Spleen (tissue), 7 donors: ENCODE measurements around the gene INPP4B.

Source experiments
- POLR2AphosphoS5 ChIP-seq, 3 donors: sonication (generic); formaldehyde crosslinking; IDR thresholded peaks; one replicate each; pipeline ENCODE4 v1.5.1; 2017; ENCODE audit warnings: antibody characterized with exemption in 3 of 3
- TF ChIP-seq, protein P1 (sequence below), 11 experiments: fragments of 200-600 bp in 7 of 11; fragments of 450-650 bp in 4 of 11; sonication (generic) in 4 of 11; IDR thresholded peaks in 8 of 11; conservative IDR thresholded peaks in 3 of 11; 1 replicate in 7 of 11; 2 replicates in 4 of 11; pipeline versions ENCODE4 v1.4.0 to v1.8.0; 2016 to 2021; ENCODE audit warnings: antibody characterized with exemption in 11 of 11, inconsistent platforms in 4 of 11, mild to moderate bottlenecking in 1 of 11
- donor health status: DM: no; HTN: no; CAD: no; lungs with moderate emphysema.
- donor health status: DM: no; HTN: no; CAD: no.
- donor health status: DM: no; HTN: no; CAD: no.

DNA sequence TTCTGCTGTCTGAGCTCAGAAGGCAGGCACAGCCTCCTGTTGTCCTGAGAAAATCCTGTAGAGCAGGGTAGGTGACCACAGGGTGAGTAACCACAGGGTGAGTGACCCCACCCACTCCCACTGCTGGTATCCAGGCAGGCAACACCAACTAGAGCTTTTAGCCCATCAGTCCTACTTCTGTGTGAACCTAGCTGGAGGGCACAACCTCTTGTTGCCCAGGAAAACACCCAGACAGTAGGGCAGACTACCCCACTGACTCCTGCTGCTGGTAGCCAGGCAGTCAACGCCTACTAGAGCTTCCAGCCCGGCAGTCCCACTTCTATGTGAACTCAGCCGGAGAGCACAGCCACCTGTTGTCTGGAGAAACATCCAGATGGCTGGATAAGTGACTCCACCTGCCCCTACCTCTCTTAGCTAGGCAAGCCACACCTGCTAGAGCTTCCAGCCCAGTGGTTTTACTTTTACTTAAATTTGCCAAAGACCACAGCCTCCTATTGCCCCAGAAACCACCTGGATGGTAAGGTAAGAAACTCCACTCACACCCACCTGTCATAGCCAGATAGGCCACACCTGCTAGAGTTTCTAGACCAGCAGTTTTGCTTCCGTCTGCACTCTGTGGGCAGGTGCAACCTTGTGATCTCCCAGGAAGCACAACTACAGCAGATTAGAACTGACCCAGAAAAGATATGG lies 371.6 kb downstream of the INPP4B start:
- TF ChIP-seq POLR2AphosphoS5 (IDR thresholded peaks at IDR 0.05): no peak
- TF ChIP-seq, protein P1, sequence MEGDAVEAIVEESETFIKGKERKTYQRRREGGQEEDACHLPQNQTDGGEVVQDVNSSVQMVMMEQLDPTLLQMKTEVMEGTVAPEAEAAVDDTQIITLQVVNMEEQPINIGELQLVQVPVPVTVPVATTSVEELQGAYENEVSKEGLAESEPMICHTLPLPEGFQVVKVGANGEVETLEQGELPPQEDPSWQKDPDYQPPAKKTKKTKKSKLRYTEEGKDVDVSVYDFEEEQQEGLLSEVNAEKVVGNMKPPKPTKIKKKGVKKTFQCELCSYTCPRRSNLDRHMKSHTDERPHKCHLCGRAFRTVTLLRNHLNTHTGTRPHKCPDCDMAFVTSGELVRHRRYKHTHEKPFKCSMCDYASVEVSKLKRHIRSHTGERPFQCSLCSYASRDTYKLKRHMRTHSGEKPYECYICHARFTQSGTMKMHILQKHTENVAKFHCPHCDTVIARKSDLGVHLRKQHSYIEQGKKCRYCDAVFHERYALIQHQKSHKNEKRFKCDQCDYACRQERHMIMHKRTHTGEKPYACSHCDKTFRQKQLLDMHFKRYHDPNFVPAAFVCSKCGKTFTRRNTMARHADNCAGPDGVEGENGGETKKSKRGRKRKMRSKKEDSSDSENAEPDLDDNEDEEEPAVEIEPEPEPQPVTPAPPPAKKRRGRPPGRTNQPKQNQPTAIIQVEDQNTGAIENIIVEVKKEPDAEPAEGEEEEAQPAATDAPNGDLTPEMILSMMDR (IDR thresholded peaks at IDR 0.05 in 8 of 11, conservative IDR thresholded peaks at IDR 0.05 in 3 of 11): no peak
